Peyer's patch (tissue), 4 donors: Measurements from ENCODE around the gene TMEM179B. TPM values are rescaled to one million over a fixed set of nuclear protein-coding genes. Genes with fewer than 3 reads are reported as not detected.
A peak's percentile ranks its signal among the peaks of the same experiment; 100 is the strongest.

Experiments used
- DNase-seq, 3 donors: peaks; one replicate each; pipeline ENCODE4 v3.0.0-alpha.2; 2017 to 2019
- H3K27ac ChIP-seq, 4 donors: fragments of 200-600 bp; sonication (generic); one replicate each; pipeline ENCODE4 v1.5.1; 2016 to 2019
- H3K27me3 ChIP-seq, 2 donors: fragments of 200-600 bp; sonication (generic); one replicate each; pipeline ENCODE4 v1.5.1; 2019
- H3K36me3 ChIP-seq, 3 donors: fragments of 200-600 bp; sonication (generic); one replicate each; pipeline ENCODE4 v1.5.1; 2016 to 2019
- H3K4me1 ChIP-seq, 4 donors: fragments of 200-600 bp; sonication (generic); one replicate each; pipeline ENCODE4 v1.5.1; 2016 to 2019
- H3K4me3 ChIP-seq, 4 donors: fragments of 200-600 bp; sonication (generic); 1 replicate in 3 of 4; 2 replicates in 1 of 4; pipeline ENCODE4 v1.5.1; 2016 to 2019; ENCODE audit warnings: mild to moderate bottlenecking in 1 of 4
- H3K9me3 ChIP-seq, 4 donors: fragments of 200-600 bp; sonication (generic); one replicate each; pipeline ENCODE4 v1.5.1; 2016 to 2019; ENCODE audit warnings: mild to moderate bottlenecking in 1 of 4
- CTCF ChIP-seq, 6 experiments: fragments of 450-650 bp in 4 of 6; fragments of 200-600 bp in 2 of 6; sonication (generic) in 1 of 6; IDR thresholded peaks; one replicate each; pipeline ENCODE4 v1.5.1; 2017 to 2019; ENCODE audit warnings: antibody characterized with exemption in 6 of 6, mild to moderate bottlenecking in 3 of 6, moderate library complexity in 1 of 6
- POLR2A ChIP-seq, 2 donors: fragments of 450-650 bp; IDR thresholded peaks; one replicate each; pipeline ENCODE4 v1.5.1; 2017; ENCODE audit warnings: antibody characterized with exemption in 2 of 2, mild to moderate bottlenecking in 2 of 2, moderate library complexity in 2 of 2
- total RNA-seq, 4 donors: library from RNA; depleted of rRNA; stranded (reverse); fragments of >200 nt; gene quantifications; one replicate each; pipeline ENCODE4 v1.1.0, GENCODE V29; 2016

The TMEM179B gene
- total RNA-seq, 4 donors from 2014 or later = 28.9 to 112 (median 83.6) TPM

- no peaks in the 10 kb centered on the region for H3K9me3 ChIP-seq
- TF ChIP-seq POLR2A (IDR thresholded peaks at IDR 0.05) (no peak), CTCF (IDR thresholded peaks at IDR 0.05) (no peak)
- no peaks in the 10 kb centered on the region for H3K27me3 ChIP-seq
- peak overlapping the region; percentile 68 to 91 (median 74) for H3K27ac ChIP-seq
- peaks cover 5 to 42% (median 20%) of the 10 kb centered on the region in 4 donors for H3K4me1 ChIP-seq
- H3K4me3 ChIP-seq = peak overlapping the region; percentile 59 to 94 (median 66)
- no peak for DNase-seq
- H3K36me3 ChIP-seq = peaks cover 0 to 66% (median 2%) of the 10 kb centered on the region in 3 donors
These were observed 5.0 kb downstream of the TMEM179B start for GRCh38 chr11:62792202-62792575.

- Histone ChIP-seq H3K4me1 (peaks cover 2 to 27% (median 14%) of the 10 kb centered on the region in 4 donors), H3K27me3 (no peaks in the 10 kb centered on the region), H3K4me3 (no peak overlapping the region), H3K27ac (no peak overlapping the region), H3K36me3 (peaks cover 0 to 82% (median 2%) of the 10 kb centered on the region in 3 donors), H3K9me3 (no peaks in the 10 kb centered on the region)
- DNase-seq = no peak
- no peak for TF ChIP-seq CTCF (IDR thresholded peaks at IDR 0.05)
- TF ChIP-seq POLR2A (IDR thresholded peaks at IDR 0.05) = no peak
These were observed 7.1 kb downstream of the TMEM179B start for GRCh38 chr11:62794201-62794775.

- Histone ChIP-seq H3K4me3 (no peak overlapping the region), H3K27me3 (no peaks in the 10 kb centered on the region), H3K4me1 (peaks cover 2 to 10% (median 6%) of the 10 kb centered on the region in 4 donors), H3K27ac (no peak overlapping the region), H3K9me3 (no peaks in the 10 kb centered on the region), H3K36me3 (peaks cover 0 to 93% (median 2%) of the 10 kb centered on the region in 3 donors)
- no peak for DNase-seq
- TF ChIP-seq POLR2A (IDR thresholded peaks at IDR 0.05) (no peak), CTCF (IDR thresholded peaks at IDR 0.05) (no peak)
These were observed 9.1 kb downstream of the TMEM179B start for GRCh38 chr11:62796281-62796680.

- Histone ChIP-seq H3K27me3 (no peaks in the 10 kb centered on the region), H3K4me1 (peaks cover 0 to 10% (median 5%) of the 10 kb centered on the region in 4 donors), H3K27ac (no peak overlapping the region), H3K36me3 (peaks cover 0 to 89% (median 2%) of the 10 kb centered on the region in 3 donors), H3K9me3 (no peaks in the 10 kb centered on the region), H3K4me3 (no peak overlapping the region)
- DNase-seq = no peak
- no peak for TF ChIP-seq CTCF (IDR thresholded peaks at IDR 0.05)
- TF ChIP-seq POLR2A (IDR thresholded peaks at IDR 0.05) = no peak
These were observed 12.3 kb downstream of the TMEM179B start for GRCh38 chr11:62799486-62799885.

GRCh38 chr11:62801071-62801470 lies 13.9 kb downstream of the TMEM179B start:
- DNase-seq = no peak
- TF ChIP-seq POLR2A (IDR thresholded peaks at IDR 0.05) (no peak), CTCF (IDR thresholded peaks at IDR 0.05) (no peak)
- H3K27ac ChIP-seq = no peak overlapping the region
- H3K4me3 ChIP-seq = no peak overlapping the region
- H3K4me1 ChIP-seq = peaks cover 0 to 10% (median 6%) of the 10 kb centered on the region in 4 donors
- peaks cover 0 to 73% (median 0%) of the 10 kb centered on the region in 3 donors for H3K36me3 ChIP-seq
- no peaks in the 10 kb centered on the region for H3K27me3 ChIP-seq
- H3K9me3 ChIP-seq = no peaks in the 10 kb centered on the region
